HCT116 (cell line): Measurements from ENCODE around the gene ACTN4.

Experiments used
- CEBPB ChIP-seq: IDR thresholded peaks from 2 replicates; pipeline ENCODE4 v1.6.1; 2012; ENCODE audit warnings: low read depth
- EZH2 ChIP-seq: fragments of 200-600 bp; sonication (generic); IDR thresholded peaks from 2 replicates; pipeline ENCODE4 v1.6.1; 2017; ENCODE audit warnings: antibody characterized with exemption, mixed run types
- POLR2A ChIP-seq: IDR thresholded peaks from 2 replicates; pipeline ENCODE4 v1.7.0; 2011; ENCODE audit warnings: borderline replicate concordance; ENCODE audit not compliant: insufficient read depth, insufficient read length; ENCODE audit errors: extremely low read depth
- RAD21 ChIP-seq: IDR thresholded peaks from 2 replicates; pipeline ENCODE4 v1.6.1; 2012; ENCODE audit warnings: low read depth, mild to moderate bottlenecking
- SRF ChIP-seq: IDR thresholded peaks from 2 replicates; pipeline ENCODE4 v1.6.1; 2012; ENCODE audit warnings: low read depth
- TF ChIP-seq, protein P1 (sequence below), 3 experiments: fragments of 200-600 bp in 1 of 3; sonication (generic) in 1 of 3; IDR thresholded peaks in 2 of 3; conservative IDR thresholded peaks in 1 of 3; 2 replicates each; pipeline ENCODE4 v1.5.1; 2012 to 2017; ENCODE audit warnings: low read depth in 2 of 3, low read length in 2 of 3, antibody characterized with exemption in 1 of 3, borderline replicate concordance in 1 of 3, control low read depth in 1 of 3, mild to moderate bottlenecking in 1 of 3, mixed read lengths in 1 of 3, mixed run types in 1 of 3, moderate library complexity in 1 of 3; ENCODE audit not compliant: insufficient read depth in 1 of 3
- TF ChIP-seq, protein P2 (sequence below): IDR thresholded peaks from 2 replicates; pipeline ENCODE4 v1.6.1; 2012

GRCh38 chr19:38614289-38614688 is 33.2 kb upstream of the ACTN4 start:
- TF ChIP-seq RAD21 (no peak), SRF (no peak), CEBPB (no peak), POLR2A (no peak), EZH2 (no peak)
- TF ChIP-seq, protein P1, sequence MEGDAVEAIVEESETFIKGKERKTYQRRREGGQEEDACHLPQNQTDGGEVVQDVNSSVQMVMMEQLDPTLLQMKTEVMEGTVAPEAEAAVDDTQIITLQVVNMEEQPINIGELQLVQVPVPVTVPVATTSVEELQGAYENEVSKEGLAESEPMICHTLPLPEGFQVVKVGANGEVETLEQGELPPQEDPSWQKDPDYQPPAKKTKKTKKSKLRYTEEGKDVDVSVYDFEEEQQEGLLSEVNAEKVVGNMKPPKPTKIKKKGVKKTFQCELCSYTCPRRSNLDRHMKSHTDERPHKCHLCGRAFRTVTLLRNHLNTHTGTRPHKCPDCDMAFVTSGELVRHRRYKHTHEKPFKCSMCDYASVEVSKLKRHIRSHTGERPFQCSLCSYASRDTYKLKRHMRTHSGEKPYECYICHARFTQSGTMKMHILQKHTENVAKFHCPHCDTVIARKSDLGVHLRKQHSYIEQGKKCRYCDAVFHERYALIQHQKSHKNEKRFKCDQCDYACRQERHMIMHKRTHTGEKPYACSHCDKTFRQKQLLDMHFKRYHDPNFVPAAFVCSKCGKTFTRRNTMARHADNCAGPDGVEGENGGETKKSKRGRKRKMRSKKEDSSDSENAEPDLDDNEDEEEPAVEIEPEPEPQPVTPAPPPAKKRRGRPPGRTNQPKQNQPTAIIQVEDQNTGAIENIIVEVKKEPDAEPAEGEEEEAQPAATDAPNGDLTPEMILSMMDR (IDR thresholded peaks at IDR 0.05 in 2 of 3, conservative IDR thresholded peaks at IDR 0.05 in 1 of 3; ENCODE audit: borderline replicate concordance in 1 of 3, insufficient read depth in 1 of 3, low read depth in 2 of 3, low read length in 2 of 3): no peak
- TF ChIP-seq, protein P2, sequence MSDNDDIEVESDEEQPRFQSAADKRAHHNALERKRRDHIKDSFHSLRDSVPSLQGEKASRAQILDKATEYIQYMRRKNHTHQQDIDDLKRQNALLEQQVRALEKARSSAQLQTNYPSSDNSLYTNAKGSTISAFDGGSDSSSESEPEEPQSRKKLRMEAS: no peak
